Activated CD8-positive, alpha-beta T cell treated with anti-CD3 and anti-CD28 coated beads, Interleukin-2, amount 10 ng/mL, durations not matched to agents 7 days and 5 days (primary cell): ENCODE data around the gene TECTA. TPM values are rescaled to one million over a fixed set of nuclear protein-coding genes. Genes with fewer than 3 reads are reported as not detected.

Experiments used
- ATAC-seq: fragments of 150-1000 bp; cut with Tn5 transposase; one replicate; pipeline ENCODE4 v1.10.0; 2021; ENCODE audit warnings: moderate library complexity
- CTCF ChIA-PET: fragments of 350-600 bp; sonication (Branson Sonifier 250); formaldehyde crosslinking; loops from one replicate; lab custom pipeline; 2021; ENCODE audit warnings: antibody characterized with exemption; lab: Charles Lee
- POLR2A ChIA-PET: fragments of 350-600 bp; sonication (Branson Sonifier 250); formaldehyde crosslinking; loops from one replicate; lab custom pipeline; 2021; ENCODE audit warnings: antibody characterized with exemption; lab: Charles Lee
- DNase-seq: peaks from one replicate; pipeline ENCODE4 v3.0.0-alpha.2; 2020
- H3K27ac Mint-ChIP-seq: one replicate; pipeline ENCODE4 v1.8.0; 2021; ENCODE audit warnings: mild to moderate bottlenecking, mixed read lengths
- H3K27me3 Mint-ChIP-seq: one replicate; pipeline ENCODE4 v1.8.0; 2021; ENCODE audit warnings: low read depth, mixed read lengths
- H3K36me3 Mint-ChIP-seq: one replicate; pipeline ENCODE4 v1.8.0; 2021; ENCODE audit warnings: low read depth, mixed read lengths
- H3K4me1 Mint-ChIP-seq: one replicate; pipeline ENCODE4 v1.8.0; 2021; ENCODE audit warnings: low read depth, mixed read lengths
- H3K4me3 Mint-ChIP-seq: one replicate; pipeline ENCODE4 v1.8.0; 2021; ENCODE audit warnings: mild to moderate bottlenecking, mixed read lengths
- H3K9me3 Mint-ChIP-seq: one replicate; pipeline ENCODE4 v1.8.0; 2022; ENCODE audit warnings: mixed read lengths; ENCODE audit not compliant: insufficient read depth
- total RNA-seq, 2 experiments: library from RNA; stranded (reverse); gene quantifications; one replicate each; pipeline ENCODE4 v1.2.3, GENCODE V29; 2021

TECTA gene
- total RNA-seq, 2 experiments from 2014 or later = 0.13 to 0.21 TPM

- POLR2A ChIA-PET = no interaction called here
- H3K27me3 Mint-ChIP-seq = peaks cover 26% of the 10 kb centered on the region
Measured at GRCh38 chr11:121198491-121198890, 97.4 kb downstream of the TECTA start.

GRCh38 chr11:121199516-121199915 is 98.5 kb downstream of the TECTA start:
- no peak overlapping the region for H3K27ac Mint-ChIP-seq
- POLR2A ChIA-PET = no interaction called here

More at GRCh38 chr11:121198491-121198890, 97.4 kb downstream of the TECTA start:
- CTCF ChIA-PET = interaction anchor here (0.6 to 0.9 kb wide), 2 partner anchors 266 to 398 kb away, joined by 3 read pairs; no protein-coding TSS in a partner anchor
- ATAC-seq = no peak
- no peak overlapping the region for H3K4me3 Mint-ChIP-seq
- H3K27ac Mint-ChIP-seq = no peak overlapping the region
- H3K9me3 Mint-ChIP-seq = no peaks in the 10 kb centered on the region
- no peak for DNase-seq
- H3K36me3 Mint-ChIP-seq = no peaks in the 10 kb centered on the region
- no peaks in the 10 kb centered on the region for H3K4me1 Mint-ChIP-seq

GRCh38 chr11:121206810-121207209 is 105.8 kb downstream of the TECTA start:
- H3K4me1 Mint-ChIP-seq = no peaks in the 10 kb centered on the region
- POLR2A ChIA-PET = interaction anchor here (0.8 kb wide), 1 partner anchor 68 kb away, joined by 3 read pairs; no protein-coding TSS in a partner anchor
- H3K9me3 Mint-ChIP-seq = no peaks in the 10 kb centered on the region
- ATAC-seq = no peak
- no peak overlapping the region for H3K27ac Mint-ChIP-seq
- no peak overlapping the region for H3K4me3 Mint-ChIP-seq
- H3K36me3 Mint-ChIP-seq = no peaks in the 10 kb centered on the region
- peaks cover 26% of the 10 kb centered on the region for H3K27me3 Mint-ChIP-seq
- CTCF ChIA-PET = interaction anchor here (2.1 kb wide), 1 partner anchor 12 kb away, joined by 6 read pairs; no protein-coding TSS in a partner anchor
- no peak for DNase-seq

More at GRCh38 chr11:121199516-121199915, 98.5 kb downstream of the TECTA start:
- Mint-ChIP-seq H3K9me3 (no peaks in the 10 kb centered on the region), H3K36me3 (no peaks in the 10 kb centered on the region), H3K27me3 (peaks cover 23% of the 10 kb centered on the region), H3K4me3 (no peak overlapping the region), H3K4me1 (no peaks in the 10 kb centered on the region)
- DNase-seq (no peak), ATAC-seq (no peak)
- CTCF ChIA-PET = no interaction called here

GRCh38 chr11:121207485-121208115 is 106.6 kb downstream of the TECTA start:
- Mint-ChIP-seq H3K4me3 (no peak overlapping the region), H3K9me3 (no peaks in the 10 kb centered on the region), H3K27me3 (peaks cover 25% of the 10 kb centered on the region), H3K4me1 (no peaks in the 10 kb centered on the region), H3K36me3 (no peaks in the 10 kb centered on the region), H3K27ac (no peak overlapping the region)
- ATAC-seq (no peak), DNase-seq (no peak)
- CTCF ChIA-PET = interaction anchor here (2.1 kb wide), 1 partner anchor 13 kb away, joined by 6 read pairs; no protein-coding TSS in a partner anchor
- POLR2A ChIA-PET = no interaction called here

GRCh38 chr11:121210445-121211080 is 109.5 kb downstream of the TECTA start:
- peaks cover 32% of the 10 kb centered on the region for H3K27me3 Mint-ChIP-seq
- ChIA-PET CTCF (interaction anchor here (1.2 kb wide), 1 partner anchor 16 kb away, joined by 4 read pairs; no protein-coding TSS in a partner anchor), POLR2A (no interaction called here)
- no peak overlapping the region for H3K4me3 Mint-ChIP-seq
- H3K36me3 Mint-ChIP-seq = no peaks in the 10 kb centered on the region
- no peak overlapping the region for H3K27ac Mint-ChIP-seq
- H3K9me3 Mint-ChIP-seq = no peaks in the 10 kb centered on the region
- H3K4me1 Mint-ChIP-seq = no peaks in the 10 kb centered on the region
- DNase-seq (no peak), ATAC-seq (no peak)

- no peaks in the 10 kb centered on the region for H3K9me3 Mint-ChIP-seq
- no peak overlapping the region for H3K27ac Mint-ChIP-seq
- no peaks in the 10 kb centered on the region for H3K4me1 Mint-ChIP-seq
- no peaks in the 10 kb centered on the region for H3K36me3 Mint-ChIP-seq
- ATAC-seq = no peak
- CTCF ChIA-PET = interaction anchor here (1.2 kb wide), 1 partner anchor 17 kb away, joined by 4 read pairs; no protein-coding TSS in a partner anchor
- peaks cover 28% of the 10 kb centered on the region for H3K27me3 Mint-ChIP-seq
- no peak overlapping the region for H3K4me3 Mint-ChIP-seq
- no peak for DNase-seq
- POLR2A ChIA-PET = no interaction called here
Measured at GRCh38 chr11:121211626-121212025, 110.6 kb downstream of the TECTA start.

GRCh38 chr11:121212536-121213361 is 111.7 kb downstream of the TECTA start:
- Mint-ChIP-seq H3K36me3 (no peaks in the 10 kb centered on the region), H3K4me3 (no peak overlapping the region), H3K9me3 (no peaks in the 10 kb centered on the region), H3K27ac (no peak overlapping the region), H3K4me1 (no peaks in the 10 kb centered on the region), H3K27me3 (peaks cover 30% of the 10 kb centered on the region)
- ChIA-PET POLR2A (no interaction called here), CTCF (interaction anchor here (1.4 kb wide), 1 partner anchor 18 kb away, joined by 5 read pairs; no protein-coding TSS in a partner anchor)
- no peak for ATAC-seq
- no peak for DNase-seq

GRCh38 chr11:121213362-121213893 is 112.4 kb downstream of the TECTA start:
- POLR2A ChIA-PET = no interaction called here
- H3K9me3 Mint-ChIP-seq = no peaks in the 10 kb centered on the region
- no peak overlapping the region for H3K27ac Mint-ChIP-seq
- no peaks in the 10 kb centered on the region for H3K36me3 Mint-ChIP-seq
- CTCF ChIA-PET = interaction anchor here (1.4 kb wide), 1 partner anchor 19 kb away, joined by 5 read pairs; no protein-coding TSS in a partner anchor
- no peak for DNase-seq
- H3K4me1 Mint-ChIP-seq = no peaks in the 10 kb centered on the region
- peaks cover 33% of the 10 kb centered on the region for H3K27me3 Mint-ChIP-seq
- H3K4me3 Mint-ChIP-seq = no peak overlapping the region
- ATAC-seq = no peak

GRCh38 chr11:121214861-121215260 is 113.8 kb downstream of the TECTA start:
- Mint-ChIP-seq H3K27me3 (peaks cover 32% of the 10 kb centered on the region), H3K9me3 (no peaks in the 10 kb centered on the region), H3K4me3 (no peak overlapping the region), H3K4me1 (no peaks in the 10 kb centered on the region), H3K36me3 (no peaks in the 10 kb centered on the region), H3K27ac (no peak overlapping the region)
- DNase-seq (no peak), ATAC-seq (no peak)
- ChIA-PET POLR2A (no interaction called here), CTCF (no interaction called here)

- Mint-ChIP-seq H3K4me1 (no peaks in the 10 kb centered on the region), H3K4me3 (no peak overlapping the region), H3K9me3 (no peaks in the 10 kb centered on the region), H3K27ac (no peak overlapping the region), H3K36me3 (no peaks in the 10 kb centered on the region), H3K27me3 (peaks cover 30% of the 10 kb centered on the region)
- CTCF ChIA-PET = no interaction called here
- no peak for ATAC-seq
- POLR2A ChIA-PET = no interaction called here
- DNase-seq = no peak
Measured at GRCh38 chr11:121221496-121222200, 120.6 kb downstream of the TECTA start.

- DNase-seq (no peak), ATAC-seq (no peak)
- H3K27me3 Mint-ChIP-seq = peaks cover 29% of the 10 kb centered on the region
- ChIA-PET POLR2A (no interaction called here), CTCF (no interaction called here)
- no peaks in the 10 kb centered on the region for H3K9me3 Mint-ChIP-seq
- H3K4me1 Mint-ChIP-seq = no peaks in the 10 kb centered on the region
- H3K4me3 Mint-ChIP-seq = no peak overlapping the region
- H3K27ac Mint-ChIP-seq = no peak overlapping the region
- no peaks in the 10 kb centered on the region for H3K36me3 Mint-ChIP-seq
Measured at GRCh38 chr11:121223161-121223560, 122.1 kb downstream of the TECTA start.
